Measurements from ENCODE around the gene METAP1D. TPM values are rescaled to one million over a fixed set of nuclear protein-coding genes. Genes with fewer than 3 reads are reported as not detected.
A peak's percentile ranks its signal among the peaks of the same experiment; 100 is the strongest.

METAP1D gene
- polyA plus RNA-seq, 2 of the 4 experiments (the other 2 are of a cell fraction): 7.3 to 13.3 TPM

GRCh38 chr2:172087780-172088244 is 88.1 kb downstream of the METAP1D start:
- no peak overlapping the region for H3K4me3 ChIP-seq
- H3K4me1 ChIP-seq: no peaks in the 10 kb centered on the region
- TF ChIP-seq ZSCAN20 (CRISPR knock-in tag; IDR thresholded peaks at IDR 0.05) (no peak), RAD21 (conservative IDR thresholded peaks at IDR 0.05 in 1 of 2, IDR thresholded peaks at IDR 0.05 in 1 of 2) (no peak)
- no peak for DNase-seq (ENCODE audit: low read depth in 1 of 2, low spot score in 1 of 2)
- no peaks in the 10 kb centered on the region for H3K9me3 ChIP-seq
- H3K27ac ChIP-seq: no peak overlapping the region
- FAIRE-seq: no peak
- no peak for ATAC-seq
- CTCF ChIA-PET: interaction anchor here (1.0 to 2.2 kb wide), 4 partner anchors 7 to 383 kb away, joined by 3 to 6 read pairs (median 5); partner anchors contain the start of gene DLX2
- no peak overlapping the region for H3K4me2 ChIP-seq
- POLR2A ChIA-PET: no interaction called here
- 98% methylated on average over 21 of the region's 23 CpGs for WGBS (ENCODE audit: missing lambda C conversion rate)

- Histone ChIP-seq H3K4me1 (no peaks in the 10 kb centered on the region), H3K4me2 (no peak overlapping the region), H3K4me3 (no peak overlapping the region), H3K9me3 (no peaks in the 10 kb centered on the region), H3K27ac (no peak overlapping the region)
- FAIRE-seq: no peak
- CTCF ChIA-PET: interaction anchor here (1.0 to 2.2 kb wide), 4 partner anchors 13 to 384 kb away, joined by 3 to 6 read pairs (median 4); partner anchors contain the start of gene DLX2
- no peak for ATAC-seq
- POLR2A ChIA-PET: no interaction called here
- 85% methylated on average over 37 of the region's 37 CpGs for WGBS (ENCODE audit: missing lambda C conversion rate)
- no peak for DNase-seq (ENCODE audit: low read depth in 1 of 2, low spot score in 1 of 2)
- TF ChIP-seq RNF2 (IDR thresholded peaks at IDR 0.05; ENCODE audit: borderline replicate concordance, low read depth) (no peak), MAFK (IDR thresholded peaks at IDR 0.05; ENCODE audit: partially characterized antibody) (peak; percentile 63), HOXB5 (CRISPR knock-in tag; IDR thresholded peaks at IDR 0.05) (no peak), ELK1 (IDR thresholded peaks at IDR 0.05; ENCODE audit: low read depth, low read length) (no peak), CBX2 (IDR thresholded peaks at IDR 0.05; ENCODE audit: borderline replicate concordance, low read depth) (no peak)
Measured at GRCh38 chr2:172088245-172089004, 88.7 kb downstream of the METAP1D start.

- ATAC-seq (no peak), FAIRE-seq (no peak), DNase-seq (ENCODE audit: low read depth in 1 of 2, low spot score in 1 of 2) (no peak)
- H3K4me2 ChIP-seq: no peak overlapping the region
- H3K4me1 ChIP-seq: 0 out of 3 replicates have a peak, but pooled peaks cover under 1% of the 10 kb centered on the region
- TF ChIP-seq GATA3 (IDR thresholded peaks at IDR 0.05; ENCODE audit: borderline replicate concordance) (no peak), ATOH8 (CRISPR knock-in tag; IDR thresholded peaks at IDR 0.05; ENCODE audit: low read depth) (no peak), MAX (IDR thresholded peaks at IDR 0.05) (no peak), HOXB5 (CRISPR knock-in tag; IDR thresholded peaks at IDR 0.05) (no peak), KDM1A (IDR thresholded peaks at IDR 0.05; ENCODE audit: low read depth) (no peak), ZNF302 (CRISPR knock-in tag; IDR thresholded peaks at IDR 0.05) (no peak), FOSB (CRISPR knock-in tag; IDR thresholded peaks at IDR 0.05) (no peak), ESRRA (IDR thresholded peaks at IDR 0.05; ENCODE audit: borderline replicate concordance, low read length) (no peak), E2F6 (IDR thresholded peaks at IDR 0.05; ENCODE audit: borderline replicate concordance, low read depth) (no peak), RAD21 (conservative IDR thresholded peaks at IDR 0.05 in 1 of 2, IDR thresholded peaks at IDR 0.05 in 1 of 2) (no peak), FOSL2 (IDR thresholded peaks at IDR 0.05) (no peak), FOSL2 (CRISPR knock-in tag; IDR thresholded peaks at IDR 0.05) (no peak), TP53 (CRISPR knock-in tag; IDR thresholded peaks at IDR 0.05) (no peak), RFX5 (IDR thresholded peaks at IDR 0.05) (no peak), PBX3 (IDR thresholded peaks at IDR 0.05) (no peak), CHD2 (IDR thresholded peaks at IDR 0.05; ENCODE audit: low read length, partially characterized antibody) (no peak), RCOR1 (IDR thresholded peaks at IDR 0.05; ENCODE audit: low read depth, low read length) (no peak), ZFP36 (IDR thresholded peaks at IDR 0.05; ENCODE audit: borderline replicate concordance, partially characterized antibody) (no peak), REST (IDR thresholded peaks at IDR 0.05) (no peak)
- no peak overlapping the region for H3K27ac ChIP-seq
- ChIA-PET CTCF (interaction anchor here (1.1 to 2.2 kb wide), 4 partner anchors 13 to 38 kb away, joined by 3 to 6 read pairs (median 4); partner anchors contain the start of gene DLX2), POLR2A (no interaction called here)
- H3K9me3 ChIP-seq: no peaks in the 10 kb centered on the region
- no peak overlapping the region for H3K4me3 ChIP-seq
- 81% methylated on average over 10 of the region's 10 CpGs for WGBS (ENCODE audit: missing lambda C conversion rate)
Measured at GRCh38 chr2:172089005-172089504, 89.3 kb downstream of the METAP1D start.
